NCI-H524 (cell line): ENCODE measurements around the gene ADAMTS17.

ENCODE experiments used
- DNase-seq, 2 experiments: peaks; one replicate each; lab custom pipeline; 2025; lab: John Stamatoyannopoulos, UW

The ADAMTS17 gene

GRCh38 chr15:100201376-100202280, 140.1 kb downstream of the ADAMTS17 start:
- DNase-seq = no peak

DNA sequence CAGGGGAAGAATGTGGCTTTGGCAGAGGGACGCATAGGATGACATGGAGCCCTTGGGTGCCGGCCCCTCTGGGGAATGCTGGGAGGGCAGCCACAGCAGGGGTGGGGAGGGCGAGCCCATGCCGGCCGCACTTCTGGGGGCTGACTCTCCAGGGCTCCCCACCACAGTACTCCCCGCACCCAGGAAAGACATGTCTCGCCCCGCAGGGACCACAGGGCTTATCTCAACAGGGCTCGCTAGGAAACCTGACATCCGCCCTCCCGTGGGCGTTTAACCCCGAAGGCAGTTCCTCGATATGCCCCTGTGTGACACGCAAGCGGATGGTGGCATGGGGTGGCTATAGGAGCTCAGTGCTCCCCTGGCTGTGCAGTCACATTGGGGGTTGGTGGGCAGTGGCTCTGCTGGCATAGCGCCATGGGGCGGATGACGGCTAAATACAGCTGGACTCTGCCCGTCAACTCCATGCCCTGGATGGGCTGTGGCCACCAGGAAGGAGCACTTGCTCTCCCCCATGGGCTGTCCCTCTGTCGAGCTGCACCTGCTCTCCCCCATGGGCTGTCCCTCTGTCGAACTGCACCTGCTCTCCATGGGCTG, 141.4 kb downstream of the ADAMTS17 start:
- DNase-seq = no peak

DNA sequence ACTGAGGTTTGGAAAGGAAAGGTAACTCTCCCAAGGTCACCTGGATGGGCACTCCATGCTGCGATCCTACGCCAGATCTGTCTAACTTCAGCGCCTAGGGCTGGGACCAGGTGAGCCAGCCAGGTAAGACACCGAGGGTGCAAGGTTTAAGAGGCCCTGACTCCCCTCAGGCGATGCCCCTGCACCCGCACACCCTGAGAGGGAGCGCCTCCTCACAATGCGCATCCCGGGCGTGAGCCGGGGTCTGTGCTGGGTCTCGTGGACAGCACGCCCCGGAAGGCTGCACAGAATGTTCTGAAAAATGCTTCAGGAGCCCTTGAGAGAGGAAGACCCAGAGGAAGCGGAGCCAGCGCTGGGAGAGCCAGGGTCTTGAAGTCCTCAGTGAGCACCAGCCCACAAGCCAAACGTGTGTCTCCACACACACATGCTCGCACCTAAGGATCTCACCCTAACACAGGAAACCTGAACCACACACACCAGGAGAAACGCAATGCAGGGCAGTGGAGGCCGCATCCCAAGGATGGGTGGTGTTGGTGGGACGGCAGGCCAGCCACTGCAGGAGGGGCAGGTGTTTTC, 142.0 kb downstream of the ADAMTS17 start:
- no peak for DNase-seq

GRCh38 chr15:100198442-100198841, 143.3 kb downstream of the ADAMTS17 start:
- DNase-seq = no peak

DNA sequence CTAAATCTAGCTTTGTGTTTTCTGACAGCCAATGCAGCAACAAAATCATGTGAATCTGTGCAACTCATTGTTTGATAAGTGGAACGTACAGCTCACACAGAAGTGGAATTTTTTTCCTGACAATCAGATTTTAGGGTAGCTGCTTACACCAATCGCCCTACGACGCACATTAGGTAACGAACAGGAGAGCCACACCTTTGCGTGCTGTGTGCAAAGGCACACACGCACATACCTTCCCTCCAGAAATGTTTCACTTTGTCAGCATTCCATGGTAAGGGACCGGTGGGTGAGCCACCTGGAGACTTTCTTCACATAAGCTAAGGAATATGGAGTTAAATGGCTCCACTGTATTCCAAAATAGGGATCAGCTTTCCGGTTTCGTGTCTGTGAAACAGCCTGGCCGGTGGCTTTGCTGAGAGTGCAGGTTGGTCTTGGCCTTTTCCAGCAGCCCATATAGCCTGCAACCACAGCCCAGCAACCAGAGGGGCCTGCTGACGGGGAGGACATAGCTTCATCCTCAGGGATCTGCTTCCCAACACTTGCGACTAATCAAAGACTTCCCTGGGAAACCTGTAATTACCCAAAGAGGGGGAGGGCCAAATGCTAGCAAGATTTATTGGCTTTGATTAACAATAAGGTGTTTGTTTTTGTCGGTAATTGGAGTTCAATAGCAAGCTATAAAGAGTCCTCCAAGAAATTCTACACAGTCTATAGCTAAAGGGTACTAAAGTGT, 145.3 kb downstream of the ADAMTS17 start:
- no peak for DNase-seq

GRCh38 chr15:100194996-100195395, 146.8 kb downstream of the ADAMTS17 start:
- no peak for DNase-seq

- DNase-seq = no peak
These were observed 148.4 kb downstream of the ADAMTS17 start for GRCh38 chr15:100193277-100193860.

GRCh38 chr15:100192097-100193080, 149.4 kb downstream of the ADAMTS17 start:
- DNase-seq = no peak

DNA sequence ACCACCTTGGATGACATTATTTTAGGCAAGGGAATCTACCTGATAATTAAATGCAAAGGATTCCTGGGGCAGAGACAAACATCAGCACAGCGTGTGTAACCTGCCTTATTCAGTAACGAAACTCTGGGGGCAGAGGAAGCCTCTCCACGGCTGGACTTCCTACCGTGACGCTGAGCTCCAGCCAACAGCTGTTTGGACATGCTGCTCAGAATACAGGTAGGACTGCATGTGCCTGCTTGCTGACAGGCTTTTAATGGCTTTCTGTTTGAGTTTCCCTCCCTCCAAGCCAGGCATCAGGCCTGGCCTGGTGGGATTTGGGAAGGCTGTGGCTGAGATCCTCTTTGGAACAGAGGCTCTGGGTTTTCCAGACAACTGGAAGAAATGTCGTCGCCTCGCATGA, 150.6 kb downstream of the ADAMTS17 start:
- no peak for DNase-seq

DNA sequence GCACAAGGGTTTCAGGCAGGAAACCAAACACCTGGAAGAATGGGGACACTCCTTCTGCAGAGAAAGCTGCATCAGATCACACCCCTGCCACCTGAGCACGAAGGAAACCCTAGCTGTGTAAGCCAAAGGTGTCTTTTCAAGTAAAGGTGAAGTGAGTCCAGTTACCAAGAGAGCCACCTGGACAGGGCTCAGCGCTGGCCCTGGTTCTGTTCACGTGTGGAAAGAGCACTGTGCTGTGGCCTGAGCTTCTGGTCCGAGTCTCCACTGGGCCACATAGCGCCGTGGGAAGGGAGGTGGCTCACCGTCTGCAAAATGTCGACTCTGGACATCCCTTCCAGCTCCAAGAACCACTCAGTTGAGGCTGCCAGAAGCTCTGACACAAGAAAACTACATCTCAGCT, 151.1 kb downstream of the ADAMTS17 start:
- DNase-seq = no peak

DNA sequence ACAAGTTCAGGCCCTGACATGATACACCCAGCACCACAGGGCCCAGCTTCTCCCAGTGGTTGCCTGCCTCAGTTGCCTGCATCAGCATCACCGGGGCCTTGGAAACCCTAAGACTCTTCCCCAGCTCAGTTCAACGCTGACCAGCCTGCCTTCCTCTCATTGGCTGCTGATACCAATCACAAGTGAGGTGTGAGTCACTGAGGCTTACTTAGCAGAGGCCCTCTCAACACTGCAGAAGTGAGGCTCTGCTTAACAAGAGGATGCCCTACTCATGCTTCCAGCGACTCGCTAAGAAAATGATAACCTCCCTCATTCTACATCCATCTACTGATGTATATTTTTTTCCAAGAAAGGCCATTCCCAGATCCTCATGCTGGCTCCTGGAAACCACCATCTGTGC, 151.9 kb downstream of the ADAMTS17 start:
- no peak for DNase-seq

GRCh38 chr15:100189319-100189718, 152.5 kb downstream of the ADAMTS17 start:
- DNase-seq = no peak

DNA sequence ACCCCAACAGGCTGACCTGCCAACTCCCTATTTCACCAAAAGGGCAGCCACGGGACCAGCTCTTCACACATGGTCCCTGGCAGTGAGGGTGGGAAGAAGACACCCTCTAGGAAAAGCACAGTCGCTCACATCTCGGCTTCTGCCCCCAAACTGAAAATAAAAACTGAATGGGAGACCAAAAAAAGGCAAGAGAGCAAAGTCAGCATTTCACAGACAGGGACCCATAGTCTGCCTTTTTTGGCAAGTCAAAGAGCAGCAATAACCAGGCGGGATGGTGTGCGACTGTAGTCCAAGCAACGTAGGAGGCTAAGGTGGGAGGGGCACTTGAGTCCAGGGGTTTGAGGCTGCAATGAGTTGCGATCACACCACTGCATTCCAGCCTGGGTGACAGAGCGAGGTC, 154.1 kb downstream of the ADAMTS17 start:
- no peak for DNase-seq

DNA sequence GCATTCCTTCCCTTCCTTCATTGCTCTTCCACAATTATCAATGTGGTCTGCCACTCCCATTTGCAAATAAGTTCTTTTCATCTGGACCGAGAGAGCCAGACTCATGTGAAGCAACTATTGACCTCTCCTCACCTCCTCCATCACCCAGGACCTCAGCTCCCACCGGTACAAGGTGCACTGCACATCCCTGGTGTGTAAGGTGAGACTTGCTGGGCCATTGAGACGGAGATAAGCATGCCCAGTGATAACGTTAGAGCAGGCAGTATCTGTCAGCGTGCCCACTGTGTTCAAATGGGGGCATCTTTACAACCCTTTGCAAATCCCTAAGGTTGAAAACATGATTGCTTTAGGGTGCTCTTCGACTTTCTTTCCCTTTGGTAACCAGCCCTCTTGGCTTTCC, 154.8 kb downstream of the ADAMTS17 start:
- DNase-seq = no peak

DNA sequence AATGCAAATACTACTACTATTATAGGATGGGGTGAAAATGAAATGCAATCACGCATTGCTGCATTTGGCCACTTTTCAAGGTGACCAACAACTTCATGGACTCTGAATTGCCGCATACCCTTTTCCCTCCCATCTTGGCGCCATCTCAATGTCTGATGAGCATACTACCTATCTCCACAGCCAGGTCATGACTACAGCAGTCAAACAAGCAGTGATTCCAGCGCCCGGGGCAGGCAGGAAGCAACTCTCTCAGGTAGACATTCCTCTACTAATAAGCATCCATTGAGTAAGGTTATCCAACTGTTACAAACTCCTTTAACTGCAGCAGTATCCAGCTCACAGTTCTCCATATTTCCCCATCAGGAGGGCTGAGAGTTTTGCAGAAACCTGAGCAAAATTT, 155.4 kb downstream of the ADAMTS17 start:
- DNase-seq = no peak

DNA sequence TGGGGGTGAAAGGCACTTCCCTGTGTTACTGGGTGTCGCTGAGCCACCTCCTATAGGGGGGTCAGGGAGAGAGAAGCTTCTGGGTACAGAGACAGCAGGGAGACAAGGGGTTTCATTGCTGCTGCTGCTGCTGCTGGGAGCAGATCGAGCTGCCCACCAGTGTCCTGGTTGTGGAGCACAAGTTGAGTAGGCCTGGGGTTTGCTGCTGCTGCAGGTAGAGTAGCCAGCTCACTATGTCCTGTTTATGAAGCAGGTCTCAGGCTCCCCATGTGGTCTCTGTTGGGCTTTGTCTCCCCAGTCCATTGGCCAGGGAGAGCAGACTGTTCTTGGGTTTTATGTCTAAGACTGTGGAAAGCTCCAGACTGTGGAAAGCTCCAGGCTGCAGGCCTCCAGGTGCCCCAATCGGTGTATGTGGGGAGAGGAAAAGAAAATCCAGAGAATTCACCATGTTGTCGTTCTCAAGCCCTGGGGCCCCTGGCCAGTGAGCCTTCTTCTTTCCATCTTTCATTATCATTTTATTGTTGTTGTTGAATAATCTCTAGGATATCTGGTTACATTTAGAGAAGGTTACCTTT, 157.8 kb downstream of the ADAMTS17 start:
- no peak for DNase-seq

GRCh38 chr15:100180921-100181320, 160.9 kb downstream of the ADAMTS17 start:
- no peak for DNase-seq

DNA sequence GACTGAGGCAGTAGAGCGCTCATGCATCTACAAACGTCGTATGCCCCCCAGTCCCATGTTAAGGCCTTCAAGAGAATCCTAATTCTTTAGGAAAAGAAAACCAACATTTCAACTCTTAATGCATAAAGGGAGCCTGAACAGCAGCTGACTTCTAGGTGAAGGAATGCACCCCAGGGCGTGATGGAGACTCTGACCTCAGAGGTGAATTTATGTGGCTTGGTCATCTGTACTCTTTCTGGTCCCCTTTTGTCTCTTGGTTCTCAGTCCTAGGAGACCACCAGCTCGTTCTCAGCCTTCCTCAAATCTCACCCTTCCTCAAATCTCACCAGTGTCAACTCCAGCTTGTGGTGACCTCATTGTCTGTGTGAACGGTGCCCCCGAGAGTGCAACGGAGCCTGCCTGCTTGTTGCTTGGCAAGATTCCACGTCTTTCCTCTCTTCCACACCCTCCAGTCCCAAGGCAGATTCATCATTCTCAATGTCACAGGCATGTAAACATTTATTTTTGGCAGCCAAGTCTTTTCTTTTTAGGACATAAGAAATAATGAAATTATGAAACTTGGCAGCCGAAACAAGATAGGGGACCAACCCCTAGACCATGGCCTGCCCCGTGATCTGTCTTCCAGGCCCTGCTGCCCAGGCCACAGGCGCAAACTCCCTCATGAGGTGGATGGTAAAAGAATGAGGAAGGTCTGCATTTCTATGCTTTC, 166.2 kb downstream of the ADAMTS17 start:
- no peak for DNase-seq

- no peak for DNase-seq
These were observed 166.9 kb downstream of the ADAMTS17 start for GRCh38 chr15:100174904-100175275.
